Body of pancreas (tissue), 4 donors: ENCODE data around the gene RB1. TPM values are rescaled to one million over a fixed set of nuclear protein-coding genes. Genes with fewer than 3 reads are reported as not detected.

Experiments
- ATAC-seq: fragments of 150-250 bp; one replicate; pipeline ENCODE4 v1.9.1; 2016
- DNase-seq, 4 donors: peaks; one replicate each; pipeline ENCODE4 v3.0.0-alpha.2; 2019
- H3K27ac ChIP-seq, 4 donors: fragments of 200-600 bp; sonication (generic); 1 replicate in 3 of 4; 2 replicates in 1 of 4; pipeline versions ENCODE4 v1.5.1 to v1.6.1; 2016 to 2019; ENCODE audit warnings: mild to moderate bottlenecking in 1 of 4, mixed read lengths in 1 of 4, moderate library complexity in 1 of 4
- H3K27me3 ChIP-seq, 2 donors: fragments of 200-600 bp; sonication (generic); one replicate each; pipeline ENCODE4 v1.6.0; 2016; ENCODE audit warnings: mild to moderate bottlenecking in 1 of 2
- H3K36me3 ChIP-seq, 2 donors: fragments of 200-600 bp; sonication (generic); replicated peaks in 1 of 2; 2 replicates each; pipeline ENCODE4 v1.5.1; 2016; ENCODE audit warnings: low read depth in 2 of 2; ENCODE audit not compliant: insufficient read depth in 1 of 2
- H3K4me1 ChIP-seq: fragments of 200-600 bp; sonication (generic); one replicate; pipeline ENCODE4 v1.6.0; 2016
- H3K4me3 ChIP-seq, 2 donors: fragments of 200-600 bp; sonication (generic); 1 replicate in 1 of 2; 2 replicates in 1 of 2; pipeline ENCODE4 v1.5.1; 2016 to 2019
- H3K9me3 ChIP-seq, 3 donors: fragments of 200-600 bp; sonication (generic); 1 replicate in 2 of 3; 2 replicates in 1 of 3; pipeline ENCODE4 v1.5.1; 2016
- CTCF ChIP-seq, 7 experiments: fragments of 450-650 bp in 4 of 7; fragments of 200-600 bp in 3 of 7; sonication (generic) in 3 of 7; IDR thresholded peaks; one replicate each; pipeline ENCODE4 v1.5.1; 2016 to 2019; ENCODE audit warnings: antibody characterized with exemption in 7 of 7
- POLR2A ChIP-seq, 3 donors: fragments of 450-650 bp; IDR thresholded peaks; one replicate each; pipeline ENCODE4 v1.6.1; 2016; ENCODE audit warnings: antibody characterized with exemption in 3 of 3, mild to moderate bottlenecking in 2 of 3
- WGBS, 2 donors: methylation state at CpG; one replicate each; pipeline ENCODE4 v1.1.5; 2017; 5-methylcytosine and 5-hydroxymethylcytosine counted together
- intact Hi-C: fragments of 100-400 bp; cut with DNase I; formaldehyde crosslinking; loops from one replicate; pipeline ENCODE4 v1.15.1; 2023
- total RNA-seq, 2 donors: library from RNA; depleted of rRNA; stranded (reverse); fragments of >200 nt; gene quantifications; one replicate each; pipeline ENCODE4 v1.1.0, GENCODE V29; 2016

Gene RB1
- total RNA-seq, 2 donors from 2014 or later: 20.5 to 28.0 TPM

GRCh38 chr13:48487968-48488367 is 184.4 kb downstream of the RB1 start:
- Histone ChIP-seq H3K4me3 (no peak overlapping the region), H3K27ac (no peak overlapping the region), H3K27me3 (no peaks in the 10 kb centered on the region), H3K4me1 (no peaks in the 10 kb centered on the region), H3K36me3 (no peaks in the 10 kb centered on the region), H3K9me3 (no peaks in the 10 kb centered on the region)
- DNase-seq: no peak
- no peak for ATAC-seq
- TF ChIP-seq CTCF (IDR thresholded peaks at IDR 0.05) (no peak), POLR2A (IDR thresholded peaks at IDR 0.05) (no peak)
- WGBS, 2 donors: 87 to 89% methylated on average over 2 of the region's 2 CpGs
- intact Hi-C loops: no loop called here

- DNase-seq (no peak), ATAC-seq (no peak)
- no peaks in the 10 kb centered on the region for H3K27me3 ChIP-seq
- H3K4me1 ChIP-seq: peaks cover 4% of the 10 kb centered on the region
- no peak overlapping the region for H3K4me3 ChIP-seq
- intact Hi-C loops: no loop called here
- no peak overlapping the region for H3K27ac ChIP-seq
- no peaks in the 10 kb centered on the region for H3K9me3 ChIP-seq
- no peak for TF ChIP-seq CTCF (IDR thresholded peaks at IDR 0.05)
- TF ChIP-seq POLR2A (IDR thresholded peaks at IDR 0.05): no peak
- H3K36me3 ChIP-seq: no peaks in the 10 kb centered on the region
These were observed 185.4 kb downstream of the RB1 start for GRCh38 chr13:48488995-48489394.

GRCh38 chr13:48489666-48490065 is 186.1 kb downstream of the RB1 start:
- ATAC-seq (no peak), DNase-seq (no peak)
- intact Hi-C loops: no loop called here
- no peaks in the 10 kb centered on the region for H3K9me3 ChIP-seq
- H3K27ac ChIP-seq: no peak overlapping the region
- no peak overlapping the region for H3K4me3 ChIP-seq
- H3K36me3 ChIP-seq: no peaks in the 10 kb centered on the region
- no peak for TF ChIP-seq POLR2A (IDR thresholded peaks at IDR 0.05)
- no peak for TF ChIP-seq CTCF (IDR thresholded peaks at IDR 0.05)
- H3K4me1 ChIP-seq: peaks cover 4% of the 10 kb centered on the region
- no peaks in the 10 kb centered on the region for H3K27me3 ChIP-seq

- Histone ChIP-seq H3K27ac (no peak overlapping the region), H3K9me3 (no peaks in the 10 kb centered on the region), H3K27me3 (no peaks in the 10 kb centered on the region), H3K4me1 (peaks cover 4% of the 10 kb centered on the region), H3K36me3 (no peaks in the 10 kb centered on the region), H3K4me3 (no peak overlapping the region)
- DNase-seq: no peak
- 89 to 91% methylated on average over 3 of the region's 3 CpGs for WGBS, 2 donors
- no peak for ATAC-seq
- intact Hi-C loops: no loop called here
- no peak for TF ChIP-seq POLR2A (IDR thresholded peaks at IDR 0.05)
- no peak for TF ChIP-seq CTCF (IDR thresholded peaks at IDR 0.05)
These were observed 186.7 kb downstream of the RB1 start for GRCh38 chr13:48490241-48490640.

GRCh38 chr13:48491423-48492095 is 188.0 kb downstream of the RB1 start:
- no peaks in the 10 kb centered on the region for H3K27me3 ChIP-seq
- intact Hi-C loops: no loop called here
- TF ChIP-seq CTCF (IDR thresholded peaks at IDR 0.05) (no peak), POLR2A (IDR thresholded peaks at IDR 0.05) (no peak)
- peak overlapping the region in 2 of 4 donors; percentile 46 to 77 for H3K27ac ChIP-seq
- no peak for ATAC-seq
- H3K4me1 ChIP-seq: peaks cover 4% of the 10 kb centered on the region
- no peaks in the 10 kb centered on the region for H3K9me3 ChIP-seq
- H3K4me3 ChIP-seq: no peak overlapping the region
- H3K36me3 ChIP-seq: no peaks in the 10 kb centered on the region
- DNase-seq: no peak
